ENCODE measurements around the gene TLNRD1.
"Not testable (repeated sequence)": the region's sequence is repeated elsewhere in the genome, so short reads cannot be mapped to it uniquely, and the experiment has no call there.

Gene TLNRD1

DNA sequence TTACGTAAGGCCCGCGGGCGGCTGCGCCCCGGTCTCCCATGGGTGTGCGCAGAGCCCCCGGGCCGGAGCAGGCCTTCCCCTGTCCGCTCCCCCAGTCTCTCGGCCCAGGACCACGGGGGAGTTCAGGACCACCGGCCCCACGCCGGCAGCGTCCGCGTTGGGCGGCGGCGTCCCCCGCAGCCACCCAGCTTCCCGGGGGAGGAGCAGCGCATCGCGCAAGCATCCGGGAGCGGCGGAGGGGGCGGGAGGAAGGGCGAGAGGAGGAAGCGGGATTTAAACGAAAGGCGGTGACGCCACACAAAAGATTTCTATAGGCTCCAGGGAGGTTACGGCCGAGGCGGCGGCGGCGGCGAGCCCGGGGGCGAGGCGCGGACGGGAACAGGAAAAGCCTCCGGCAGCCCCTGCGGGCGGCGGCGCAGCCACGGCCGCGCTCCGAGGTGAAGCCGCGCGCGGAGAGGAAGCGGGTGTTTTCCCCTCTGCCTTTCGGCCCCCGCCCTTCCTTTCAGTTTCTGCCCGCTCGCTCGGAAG is at the start of gene TLNRD1:
Gene TLNRD1 (plus strand): TSS at position 300 of the 528 bp plus-strand sequence. CDS start 1,349 bp downstream, outside the sequence.
- FAIRE-seq (peak; percentile 17), DNase-seq (ENCODE audit: low spot score) (peak; percentile 92)

- DNase-seq (ENCODE audit: low spot score) (no peak), FAIRE-seq (no peak)
Observed at GRCh38 chr15:80951941-80952340, 48.8 kb upstream of the TLNRD1 start.

DNA sequence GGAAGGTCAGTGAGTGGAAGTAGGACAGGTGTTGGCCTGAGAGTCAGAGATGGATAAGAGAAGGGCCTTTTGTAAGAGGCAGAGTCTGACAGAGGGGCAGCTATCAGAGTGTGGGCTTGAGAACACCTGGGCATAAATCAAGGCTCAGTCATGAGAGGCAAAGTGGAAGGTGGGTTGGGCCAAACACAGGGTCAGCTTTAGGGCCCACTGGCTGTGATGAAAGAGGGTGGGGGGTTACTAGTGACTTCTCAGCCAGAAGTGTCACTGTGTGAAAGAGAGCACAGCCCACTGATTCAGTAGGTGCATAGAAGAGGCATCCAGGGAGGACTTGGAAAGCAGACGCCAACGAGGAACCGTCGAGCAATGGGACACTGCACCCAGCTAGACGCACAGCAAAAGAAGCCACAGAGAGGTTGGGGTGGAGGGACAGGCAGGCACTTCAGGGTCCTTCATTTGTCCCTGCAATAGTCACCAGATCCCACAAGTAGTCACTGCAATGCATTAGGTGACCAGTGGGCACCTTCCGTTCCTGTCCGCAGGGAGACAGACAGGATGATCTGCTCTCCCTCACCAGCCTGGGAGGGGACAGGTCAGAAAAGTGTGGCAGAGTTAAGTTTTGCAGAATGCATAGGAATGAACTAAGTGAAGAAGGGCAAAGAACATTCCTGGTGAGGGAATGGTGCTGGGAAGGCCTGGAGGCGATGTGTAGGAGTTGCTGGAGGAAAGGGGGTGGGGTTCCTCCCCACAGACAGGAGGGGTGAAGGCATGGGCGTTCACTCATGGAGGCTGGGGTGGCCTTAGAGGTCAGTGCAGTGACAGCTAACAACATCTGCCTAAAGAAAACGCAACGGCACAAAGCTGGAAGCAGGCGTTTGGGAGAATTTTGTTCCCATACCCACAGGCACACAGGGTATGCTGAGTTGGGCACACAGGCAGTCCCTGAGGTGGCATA is 47.4 kb upstream of the TLNRD1 start:
- FAIRE-seq (no peak), DNase-seq (ENCODE audit: low spot score) (no peak)

DNA sequence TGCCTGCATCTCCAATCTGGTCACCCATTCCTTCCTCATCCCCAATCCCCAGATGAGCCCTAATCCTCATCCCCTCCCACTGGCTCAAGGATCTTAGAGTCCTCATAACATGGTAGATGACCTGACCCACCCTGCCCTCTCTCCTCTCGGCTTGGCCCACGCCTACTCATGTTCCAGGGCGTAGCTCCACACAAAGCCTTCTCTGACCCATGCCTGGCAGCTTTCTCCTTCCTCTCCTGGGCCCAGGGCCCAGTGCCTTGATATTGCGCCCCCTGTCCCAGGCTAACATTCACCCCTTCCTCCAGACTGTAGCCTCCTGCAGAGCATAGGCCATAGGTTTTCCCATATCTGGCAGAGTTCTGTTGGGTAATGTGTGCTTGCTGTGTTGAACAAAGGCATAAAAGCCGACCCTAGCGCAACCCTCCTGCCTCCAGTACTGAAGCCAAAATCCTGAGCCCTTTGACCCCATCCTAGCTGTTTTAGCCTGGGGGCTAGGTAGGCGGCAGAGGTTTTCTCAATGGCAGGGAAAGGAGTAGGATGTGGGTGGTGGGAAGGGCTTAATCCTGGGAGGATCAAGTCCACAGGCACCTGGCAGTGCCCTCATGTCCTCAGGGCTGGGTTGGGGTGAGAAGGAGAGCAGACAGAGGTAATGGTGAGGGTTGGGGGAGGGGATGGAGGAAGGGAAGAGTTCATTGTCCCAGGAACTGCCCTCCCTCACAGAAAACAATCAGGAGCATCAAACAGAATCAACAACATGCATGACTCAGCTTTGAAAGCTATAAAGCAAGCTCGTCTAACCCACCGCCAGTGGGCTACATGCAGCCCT is 46.6 kb upstream of the TLNRD1 start:
- no peak for FAIRE-seq
- peak; percentile 31 for DNase-seq (ENCODE audit: low spot score)

GRCh38 chr15:80955571-80956452 is 44.9 kb upstream of the TLNRD1 start:
- peak; percentile 78 for DNase-seq (ENCODE audit: low spot score)
- not testable (repeated sequence) for FAIRE-seq

GRCh38 chr15:80957556-80957955 is 43.2 kb upstream of the TLNRD1 start:
- DNase-seq (ENCODE audit: low spot score) (peak; percentile 29), FAIRE-seq (no peak)

GRCh38 chr15:80957976-80958375 is 42.7 kb upstream of the TLNRD1 start:
- peak; percentile 24 for DNase-seq (ENCODE audit: low spot score)
- no peak for FAIRE-seq

DNA sequence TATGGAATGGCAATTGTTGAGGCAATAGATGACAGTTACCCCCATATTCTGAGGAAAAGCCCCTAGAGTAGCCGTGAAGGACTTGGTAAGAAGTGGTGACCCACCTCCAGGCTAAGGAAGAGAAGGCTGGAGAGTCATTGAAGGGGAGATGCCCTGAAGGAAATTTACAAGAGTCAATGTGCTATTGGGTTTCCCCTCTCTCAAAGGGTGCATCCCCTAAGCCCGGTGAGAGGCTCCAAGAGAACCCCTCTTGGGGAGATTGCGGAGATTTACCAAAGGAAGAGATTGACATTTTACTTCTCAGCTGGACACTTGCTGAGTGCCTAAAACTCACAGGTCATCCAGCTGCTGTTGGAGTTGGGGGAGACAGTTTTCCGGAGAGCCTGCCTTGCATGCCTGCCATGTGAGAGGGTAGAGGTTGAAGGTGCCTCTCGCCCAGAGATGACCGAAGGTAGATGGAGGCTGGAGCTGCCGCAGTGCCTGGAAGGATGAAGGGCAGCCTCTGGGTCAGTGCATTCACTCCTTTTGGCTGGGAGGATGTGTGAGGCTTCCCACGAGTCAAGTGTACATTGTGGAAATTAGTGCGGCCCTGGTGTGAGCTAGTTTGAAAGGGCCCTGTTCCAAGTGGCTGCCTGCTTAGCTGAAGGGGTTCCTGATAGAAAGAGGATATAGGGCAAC is 41.8 kb upstream of the TLNRD1 start:
- DNase-seq (ENCODE audit: low spot score) (no peak), FAIRE-seq (no peak)

GRCh38 chr15:80965454-80965853 is 35.3 kb upstream of the TLNRD1 start:
- not testable (repeated sequence) for DNase-seq (ENCODE audit: low spot score); FAIRE-seq

DNA sequence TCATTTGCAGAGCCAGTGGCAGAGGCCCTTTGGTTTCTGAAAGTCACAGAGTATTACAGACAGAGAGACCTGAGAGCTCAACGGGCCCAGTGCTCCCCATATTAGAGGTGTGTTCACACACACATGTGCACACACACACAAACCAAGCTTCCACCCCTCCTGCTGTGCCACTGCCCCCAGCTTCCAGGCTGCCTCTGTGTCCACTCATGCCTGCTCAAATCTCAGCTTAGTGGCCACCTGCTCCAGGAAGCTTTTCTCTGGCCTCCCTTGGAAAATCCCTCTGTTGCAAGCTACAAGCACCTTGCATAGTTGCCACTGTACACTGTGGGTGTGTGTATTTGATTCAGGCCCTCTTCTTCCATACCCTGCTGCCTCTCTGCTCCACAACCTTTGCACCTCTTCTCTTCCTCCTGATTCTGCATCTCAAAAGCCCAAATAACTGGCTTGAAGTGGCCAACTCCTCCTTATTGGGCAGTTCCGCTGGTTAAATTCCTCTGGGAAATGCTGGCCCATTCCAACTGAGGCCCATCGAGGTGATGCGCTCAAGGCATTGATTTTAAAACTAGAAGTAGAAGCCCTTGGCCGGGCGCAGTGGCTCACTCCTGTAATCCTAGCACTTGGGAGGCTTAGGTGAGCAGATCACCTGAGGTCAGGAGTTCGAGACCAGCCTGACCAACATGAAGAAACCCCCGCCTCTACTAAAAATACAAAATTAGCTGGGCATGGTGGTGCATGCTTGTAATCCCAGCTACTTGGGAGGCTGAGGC is 34.1 kb upstream of the TLNRD1 start:
- no peak for FAIRE-seq

DNA sequence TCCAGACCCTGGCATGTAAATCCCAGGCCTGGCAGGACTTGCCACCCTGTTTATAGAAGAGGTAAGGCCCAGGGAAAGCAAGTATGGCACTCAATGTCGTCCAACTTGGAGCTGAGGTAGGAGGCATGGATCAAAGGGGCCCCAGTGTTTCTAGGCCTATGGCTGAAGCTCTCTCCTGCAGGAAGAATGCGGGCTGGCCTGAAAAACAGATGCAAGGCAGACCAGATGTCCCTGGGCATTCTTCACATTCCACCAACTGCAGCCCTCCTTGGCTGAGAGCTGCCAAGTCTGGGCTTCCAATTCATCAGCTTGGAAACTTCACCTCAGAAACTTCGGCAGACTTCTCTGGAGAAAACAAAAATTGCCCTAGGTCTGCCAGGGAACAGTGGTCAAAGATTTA is 33.3 kb upstream of the TLNRD1 start:
- DNase-seq (ENCODE audit: low spot score) (peak; percentile 59), FAIRE-seq (no peak)

More for the DNA sequence above, 34.1 kb upstream of the TLNRD1 start:
- DNase-seq (ENCODE audit: low spot score): no peak

GRCh38 chr15:80967991-80968510 is 32.7 kb upstream of the TLNRD1 start:
- FAIRE-seq: no peak

GRCh38 chr15:80969316-80969715 is 31.4 kb upstream of the TLNRD1 start:
- DNase-seq (ENCODE audit: low spot score) (no peak), FAIRE-seq (no peak)

More at GRCh38 chr15:80967991-80968510, 32.7 kb upstream of the TLNRD1 start:
- DNase-seq (ENCODE audit: low spot score): no peak

DNA sequence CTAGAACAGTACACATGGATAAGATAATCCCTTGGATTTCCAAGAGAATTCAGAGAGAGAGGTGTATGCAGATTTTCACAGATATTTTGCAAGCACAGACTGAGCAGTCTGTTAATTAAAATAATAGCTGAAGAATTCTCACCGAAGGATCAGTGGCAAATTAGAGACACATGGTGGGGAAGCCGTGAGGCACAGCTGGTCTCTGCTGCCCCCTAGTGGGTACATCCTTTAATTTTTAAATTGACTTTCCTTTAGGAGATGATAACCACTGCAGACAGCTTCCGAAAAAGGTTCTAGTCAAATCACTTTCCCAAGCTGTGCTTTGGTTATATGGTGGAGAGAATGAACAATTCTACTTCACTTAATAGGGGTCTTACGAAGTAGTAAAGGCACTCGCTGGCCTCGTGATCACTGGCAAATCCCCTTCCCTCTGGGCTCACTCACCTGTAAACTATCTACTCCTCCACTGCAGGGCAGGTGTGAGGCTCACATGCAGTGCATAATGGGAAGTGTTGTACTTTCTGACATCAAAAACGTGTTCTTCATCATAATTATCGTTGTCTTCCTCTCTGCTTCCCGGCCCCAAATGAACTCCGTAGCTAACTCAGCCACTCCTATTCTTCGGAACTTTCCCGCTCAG is 30.6 kb upstream of the TLNRD1 start:
- DNase-seq (ENCODE audit: low spot score) (peak; percentile 62), FAIRE-seq (peak; percentile 13)

DNA sequence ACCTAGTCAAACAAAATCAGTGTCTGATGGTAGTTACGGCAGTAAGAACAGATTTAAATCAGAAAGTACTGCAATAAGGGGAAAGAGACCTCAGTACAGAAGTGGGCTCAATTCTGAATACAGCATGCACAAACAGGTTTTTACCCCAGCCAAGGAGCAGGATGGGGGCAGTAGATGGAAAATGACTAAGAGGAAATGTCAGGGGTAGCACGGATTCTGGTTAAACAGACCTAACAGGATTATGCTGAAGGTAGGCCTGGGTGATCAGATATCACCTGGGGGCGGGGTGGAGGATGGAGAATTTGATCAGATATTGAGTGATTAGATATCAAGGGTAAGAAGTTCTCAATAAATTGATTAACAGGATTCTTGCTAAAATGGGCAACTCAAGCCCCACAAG is 30.1 kb upstream of the TLNRD1 start:
- DNase-seq (ENCODE audit: low spot score) (no peak), FAIRE-seq (no peak)

DNA sequence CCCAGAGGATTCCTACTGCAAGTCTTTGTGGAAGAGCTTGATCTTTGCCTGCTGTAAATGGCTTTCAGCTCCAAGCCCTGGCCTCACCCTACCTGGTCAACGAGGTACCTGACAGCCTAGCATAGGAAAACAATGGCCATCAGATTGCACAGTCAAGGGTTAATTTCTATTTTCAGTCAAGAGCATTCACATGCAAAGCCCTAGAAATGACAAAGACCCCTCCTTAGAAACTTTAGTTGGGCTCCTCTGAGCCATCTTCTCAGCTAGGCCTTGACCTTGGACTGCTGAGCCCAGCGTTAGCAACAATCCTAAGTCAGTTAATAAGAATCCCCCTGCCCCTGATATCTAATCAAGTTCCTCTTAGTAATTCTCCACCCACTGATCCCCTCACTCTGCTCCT is 29.6 kb upstream of the TLNRD1 start:
- no peak for DNase-seq (ENCODE audit: low spot score)
- no peak for FAIRE-seq

GRCh38 chr15:80972276-80972675 is 28.4 kb upstream of the TLNRD1 start:
- DNase-seq (ENCODE audit: low spot score): no peak
- FAIRE-seq: no peak

DNA sequence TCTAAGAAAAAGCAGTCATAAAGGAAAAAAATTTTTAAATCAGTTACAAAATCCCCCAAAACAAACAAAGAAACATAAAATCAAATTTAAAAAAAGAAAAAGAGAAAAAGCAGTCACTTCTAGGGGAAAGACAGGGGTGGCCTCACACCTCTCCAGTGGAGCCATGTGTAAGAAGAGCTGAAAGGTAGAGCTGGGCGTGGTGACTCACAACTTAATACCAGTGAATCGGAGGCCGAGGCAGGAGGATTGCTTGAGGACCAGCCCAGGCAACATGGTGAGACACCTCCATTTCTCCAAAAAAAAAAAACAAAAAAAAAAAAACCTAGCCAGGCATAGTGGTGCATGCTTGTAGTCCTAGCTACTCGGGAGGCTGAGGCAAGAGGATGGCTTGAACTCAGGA is 25.8 kb upstream of the TLNRD1 start:
- FAIRE-seq (no peak), DNase-seq (ENCODE audit: low spot score) (no peak)

DNA sequence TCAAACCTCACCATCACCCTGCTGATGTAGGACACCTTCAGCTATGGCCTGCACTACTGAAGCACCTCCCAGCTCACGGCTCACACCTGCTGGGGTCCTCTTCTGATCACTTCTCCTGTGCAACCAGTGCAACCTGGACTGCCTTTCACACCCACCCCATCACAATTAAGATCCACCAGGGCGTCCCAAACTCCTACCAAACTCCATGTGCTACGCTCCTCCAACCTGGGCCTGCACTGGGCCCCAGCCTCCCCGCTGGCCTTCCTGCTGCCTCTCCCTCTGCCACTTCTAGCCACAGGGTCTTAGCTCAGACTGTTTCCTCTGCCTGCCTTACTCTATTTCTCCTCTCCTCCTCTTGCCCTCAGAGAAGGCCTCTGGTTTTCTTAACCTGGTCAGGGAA is 23.9 kb upstream of the TLNRD1 start:
- no peak for FAIRE-seq
- no peak for DNase-seq (ENCODE audit: low spot score)
